Colonic mucosa (tissue), 4 donors: ENCODE measurements around the gene DIP2C. TPM values are rescaled to one million over a fixed set of nuclear protein-coding genes. Genes with fewer than 3 reads are reported as not detected.

ENCODE experiments used
- DNase-seq: peaks from one replicate; pipeline ENCODE4 v3.0.0-alpha.2; 2020
- H3K27ac ChIP-seq: fragments of 200-600 bp; one replicate; pipeline ENCODE4 v1.8.0; 2021
- H3K27me3 ChIP-seq: fragments of 200-600 bp; one replicate; pipeline ENCODE4 v1.8.0; 2021
- H3K36me3 ChIP-seq: fragments of 200-600 bp; one replicate; pipeline ENCODE4 v1.8.0; 2021
- H3K4me1 ChIP-seq: fragments of 200-600 bp; one replicate; pipeline ENCODE4 v1.8.0; 2021; ENCODE audit warnings: mild to moderate bottlenecking
- H3K4me3 ChIP-seq: fragments of 200-600 bp; one replicate; pipeline ENCODE4 v1.8.0; 2021
- H3K9ac ChIP-seq, 2 donors: one replicate each; pipeline ENCODE4 v1.7.0; 2013; ENCODE audit warnings: control low read depth in 2 of 2, low read depth in 2 of 2, low read length in 2 of 2
- H3K9me3 ChIP-seq: fragments of 200-600 bp; one replicate; pipeline ENCODE4 v1.8.0; 2021
- intact Hi-C: fragments of 100-400 bp; cut with DNase I; formaldehyde crosslinking; loops from one replicate; pipeline ENCODE4 v1.14.1; 2022
- total RNA-seq, 2 donors: library from RNA; stranded (reverse); fragmentation: NEBNext Ultra II Directional in 1 of 2; extraction: Animal tissue kit (Norgen Biotek cat#: 25700) in 1 of 2; gene quantifications; one replicate each; pipeline ENCODE4 v1.2.1, GENCODE V29; 2021
- TF ChIP-seq, protein P1 (sequence below): fragments of 200-600 bp; IDR thresholded peaks from one replicate; pipeline ENCODE4 v1.8.0; 2022; ENCODE audit warnings: antibody characterized with exemption, mild to moderate bottlenecking
- donor health status: healthy.
- donor health status: DM: no; HTN: no; CAD: no.
- donor health status: DM: no; HTN: no; CAD: no.

The DIP2C gene
- total RNA-seq, 2 donors from 2014 or later: 7.6 to 11.2 TPM

DNA sequence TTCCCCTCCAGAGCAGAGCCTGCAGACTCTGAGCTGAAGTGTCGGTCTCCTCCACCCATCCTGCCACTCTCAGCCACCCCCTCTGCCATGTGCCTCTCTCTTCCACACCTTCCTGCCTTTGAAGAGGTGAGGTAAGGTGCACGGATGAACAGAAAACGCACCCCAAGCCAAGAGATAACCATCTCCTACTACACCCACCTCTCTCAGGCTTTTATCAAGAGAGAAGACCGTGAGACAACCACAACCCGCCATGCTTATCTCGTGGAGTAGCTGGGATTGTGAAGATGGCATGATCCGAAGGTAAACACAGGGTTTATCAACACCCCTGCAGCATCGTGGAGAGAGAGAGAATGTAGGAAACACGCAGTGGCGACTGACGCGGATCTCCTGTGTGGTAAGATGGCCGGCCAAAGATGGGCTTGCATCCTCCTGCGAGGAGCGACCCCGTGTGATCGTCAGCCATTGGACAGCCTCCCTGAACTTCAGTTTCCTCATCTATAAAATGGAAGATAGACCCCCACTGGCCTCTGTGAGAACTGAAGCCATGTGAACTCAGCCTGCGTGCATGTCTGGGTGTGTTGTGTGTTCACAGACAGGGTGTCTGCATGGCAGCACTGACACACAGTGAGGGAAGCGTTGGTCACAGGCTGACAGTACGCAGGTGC is 219.0 kb downstream of the DIP2C start:
- H3K9me3 ChIP-seq: no peaks in the 10 kb centered on the region
- H3K9ac ChIP-seq: no peak overlapping the region
- no peak overlapping the region for H3K4me3 ChIP-seq
- H3K36me3 ChIP-seq: no peaks in the 10 kb centered on the region
- intact Hi-C loops: no loop called here
- no peaks in the 10 kb centered on the region for H3K27me3 ChIP-seq
- H3K4me1 ChIP-seq: no peaks in the 10 kb centered on the region
- H3K27ac ChIP-seq: no peak overlapping the region
- DNase-seq: no peak
- TF ChIP-seq, protein P1, sequence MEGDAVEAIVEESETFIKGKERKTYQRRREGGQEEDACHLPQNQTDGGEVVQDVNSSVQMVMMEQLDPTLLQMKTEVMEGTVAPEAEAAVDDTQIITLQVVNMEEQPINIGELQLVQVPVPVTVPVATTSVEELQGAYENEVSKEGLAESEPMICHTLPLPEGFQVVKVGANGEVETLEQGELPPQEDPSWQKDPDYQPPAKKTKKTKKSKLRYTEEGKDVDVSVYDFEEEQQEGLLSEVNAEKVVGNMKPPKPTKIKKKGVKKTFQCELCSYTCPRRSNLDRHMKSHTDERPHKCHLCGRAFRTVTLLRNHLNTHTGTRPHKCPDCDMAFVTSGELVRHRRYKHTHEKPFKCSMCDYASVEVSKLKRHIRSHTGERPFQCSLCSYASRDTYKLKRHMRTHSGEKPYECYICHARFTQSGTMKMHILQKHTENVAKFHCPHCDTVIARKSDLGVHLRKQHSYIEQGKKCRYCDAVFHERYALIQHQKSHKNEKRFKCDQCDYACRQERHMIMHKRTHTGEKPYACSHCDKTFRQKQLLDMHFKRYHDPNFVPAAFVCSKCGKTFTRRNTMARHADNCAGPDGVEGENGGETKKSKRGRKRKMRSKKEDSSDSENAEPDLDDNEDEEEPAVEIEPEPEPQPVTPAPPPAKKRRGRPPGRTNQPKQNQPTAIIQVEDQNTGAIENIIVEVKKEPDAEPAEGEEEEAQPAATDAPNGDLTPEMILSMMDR: no peak

DNA sequence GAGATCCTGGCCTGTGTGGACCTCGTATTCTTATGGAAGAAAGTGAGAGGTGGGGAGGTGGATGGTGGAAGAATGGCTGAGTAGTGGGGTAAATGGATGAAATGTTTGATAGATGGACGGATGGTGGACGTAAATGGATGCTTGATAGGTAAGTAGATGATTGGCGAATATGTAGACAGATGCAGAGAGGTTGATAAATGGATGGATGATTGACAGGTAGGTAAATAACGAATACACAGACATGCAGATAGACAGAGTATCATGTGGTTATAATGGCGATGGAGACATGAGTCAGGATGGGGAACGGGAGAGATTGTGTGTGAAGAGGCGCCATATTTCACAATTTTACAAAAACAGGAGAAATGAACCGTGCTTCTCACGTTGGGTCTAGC is 219.5 kb downstream of the DIP2C start:
- no peak overlapping the region for H3K27ac ChIP-seq
- H3K9ac ChIP-seq: no peak overlapping the region
- TF ChIP-seq, protein P1: no peak
- H3K27me3 ChIP-seq: no peaks in the 10 kb centered on the region
- H3K9me3 ChIP-seq: no peaks in the 10 kb centered on the region
- H3K4me1 ChIP-seq: no peaks in the 10 kb centered on the region
- DNase-seq: no peak
- no peaks in the 10 kb centered on the region for H3K36me3 ChIP-seq
- intact Hi-C loops: no loop called here
- no peak overlapping the region for H3K4me3 ChIP-seq

DNA sequence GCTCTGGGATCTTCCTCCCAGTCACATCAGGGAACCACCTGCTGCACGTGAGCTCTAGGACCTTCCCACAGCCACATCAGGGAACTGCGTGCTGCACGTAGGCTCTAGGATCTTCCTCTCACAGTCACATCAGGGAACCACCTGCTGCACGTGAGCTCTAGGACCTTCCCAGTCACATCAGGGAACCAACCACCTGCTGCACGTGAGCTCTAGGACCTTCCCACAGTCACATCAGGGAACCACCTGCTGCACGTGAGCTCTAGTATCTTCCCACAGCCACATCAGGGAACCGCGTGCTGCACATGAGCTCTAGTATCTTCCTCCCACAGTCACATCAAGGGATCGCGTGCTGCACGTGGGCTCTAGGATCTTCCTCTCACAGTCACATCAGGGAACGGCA is 229.7 kb downstream of the DIP2C start:
- no peak overlapping the region for H3K27ac ChIP-seq
- TF ChIP-seq, protein P1: no peak
- H3K9ac ChIP-seq: no peak overlapping the region
- H3K36me3 ChIP-seq: no peaks in the 10 kb centered on the region
- H3K27me3 ChIP-seq: no peaks in the 10 kb centered on the region
- no peaks in the 10 kb centered on the region for H3K4me1 ChIP-seq
- H3K9me3 ChIP-seq: no peaks in the 10 kb centered on the region
- no peak overlapping the region for H3K4me3 ChIP-seq
- intact Hi-C loops: no loop called here
- DNase-seq: no peak

DNA sequence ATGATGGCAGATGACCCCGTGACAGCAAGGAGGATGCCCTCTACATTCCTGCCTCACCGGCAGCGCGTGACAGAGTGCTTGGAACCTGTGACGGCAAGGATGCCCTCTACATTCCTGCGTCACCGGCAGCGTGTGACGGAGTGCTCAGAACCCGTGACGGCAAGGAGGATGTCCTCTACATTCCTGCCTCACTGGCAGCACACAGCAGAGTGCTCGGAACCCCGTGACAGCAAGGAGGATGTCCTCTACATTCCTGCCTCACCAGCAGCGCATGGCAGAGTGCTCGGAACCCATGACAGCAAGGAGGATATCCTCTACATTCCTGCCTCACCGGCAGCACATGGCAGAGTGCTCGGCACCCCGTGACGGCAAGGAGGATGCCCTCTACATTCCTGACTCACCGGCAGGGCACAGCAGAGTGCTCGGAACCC is 231.0 kb downstream of the DIP2C start:
- Histone ChIP-seq H3K9me3 (no peaks in the 10 kb centered on the region), H3K4me3 (no peak overlapping the region), H3K4me1 (no peaks in the 10 kb centered on the region), H3K27me3 (no peaks in the 10 kb centered on the region), H3K27ac (no peak overlapping the region), H3K9ac (no peak overlapping the region), H3K36me3 (no peaks in the 10 kb centered on the region)
- TF ChIP-seq, protein P1: no peak
- DNase-seq: no peak
- intact Hi-C loops: no loop called here

DNA sequence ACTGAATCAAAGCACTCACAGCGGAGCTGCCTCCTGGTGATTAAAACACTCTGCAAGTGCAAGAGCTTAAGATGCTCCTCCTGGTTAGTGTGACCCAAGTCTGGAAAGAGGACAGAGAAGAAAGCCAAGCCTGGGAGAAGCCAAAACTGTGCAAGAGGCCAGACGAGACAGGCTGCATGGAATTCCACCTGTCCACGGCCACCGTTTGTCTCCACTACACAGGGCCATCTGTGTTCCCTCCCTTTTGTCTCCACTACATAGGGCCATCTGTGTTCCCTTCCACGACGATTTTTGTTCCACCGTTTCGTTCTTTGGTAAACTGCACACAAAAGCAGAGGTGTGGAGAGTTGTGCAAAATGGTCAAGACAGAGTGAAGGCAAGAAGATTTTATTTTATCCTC is 233.0 kb downstream of the DIP2C start:
- Histone ChIP-seq H3K4me1 (no peaks in the 10 kb centered on the region), H3K27ac (no peak overlapping the region)
- intact Hi-C loops: no loop called here

More for the DNA sequence above, 233.0 kb downstream of the DIP2C start:
- TF ChIP-seq, protein P1: no peak
- H3K27me3 ChIP-seq: no peaks in the 10 kb centered on the region
- H3K36me3 ChIP-seq: no peaks in the 10 kb centered on the region
- H3K4me3 ChIP-seq: no peak overlapping the region
- H3K9me3 ChIP-seq: no peaks in the 10 kb centered on the region
- DNase-seq: no peak
- H3K9ac ChIP-seq: no peak overlapping the region
